Common myeloid progenitor, CD34-positive (primary cell): Measurements from ENCODE around the gene TSPAN14.

Source experiments
- CTCF ChIA-PET: fragments of 350-600 bp; sonication (Branson Sonifier 250); formaldehyde crosslinking; loops from one replicate; lab custom pipeline; 2021; ENCODE audit warnings: antibody characterized with exemption; lab: Charles Lee
- POLR2A ChIA-PET: fragments of 350-600 bp; sonication (Branson Sonifier 250); formaldehyde crosslinking; loops from one replicate; lab custom pipeline; 2021; ENCODE audit warnings: antibody characterized with exemption; lab: Charles Lee
- DNase-seq, 3 donors: peaks; one replicate each; pipeline versions ENCODE4 v3.0.0 to v3.0.0-alpha.2; 2013
- H3K27ac ChIP-seq, 2 experiments: 1 replicate in 1 of 2; 2 replicates in 1 of 2; pipeline ENCODE4 v1.7.0; 2013; ENCODE audit warnings: inconsistent platforms in 2 of 2, low read length in 2 of 2, mild to moderate bottlenecking in 2 of 2, low read depth in 1 of 2, moderate library complexity in 1 of 2; ENCODE audit not compliant: severe bottlenecking in 2 of 2, insufficient read depth in 1 of 2, poor library complexity in 1 of 2
- H3K27me3 ChIP-seq, 5 experiments: replicated peaks in 2 of 5; 1 replicate in 3 of 5; 2 replicates in 2 of 5; pipeline versions ENCODE4 v1.6.1 to v1.7.0; 2013; ENCODE audit warnings: low read length in 4 of 5, mild to moderate bottlenecking in 2 of 5, moderate library complexity in 2 of 5, inconsistent platforms in 1 of 5; ENCODE audit not compliant: insufficient read depth in 5 of 5, control insufficient read depth in 4 of 5
- H3K36me3 ChIP-seq, 4 experiments: 1 replicate in 2 of 4; 2 replicates in 2 of 4; pipeline versions ENCODE4 v1.6.1 to v1.7.0; 2013; ENCODE audit warnings: low read length in 3 of 4, control low read depth in 1 of 4, mild to moderate bottlenecking in 1 of 4; ENCODE audit not compliant: control insufficient read depth in 4 of 4, insufficient read depth in 4 of 4
- H3K4me1 ChIP-seq, 4 experiments: 1 replicate in 3 of 4; 2 replicates in 1 of 4; pipeline versions ENCODE4 v1.6.1 to v1.7.1; 2013; ENCODE audit warnings: low read length in 3 of 4, mild to moderate bottlenecking in 3 of 4, control low read depth in 1 of 4, inconsistent platforms in 1 of 4, moderate library complexity in 1 of 4; ENCODE audit not compliant: control insufficient read depth in 4 of 4, insufficient read depth in 4 of 4; ENCODE audit errors: control extremely low read depth in 1 of 4
- H3K4me3 ChIP-seq, 7 experiments: 1 replicate in 4 of 7; 2 replicates in 3 of 7; pipeline versions ENCODE4 v1.5.1 to v1.7.0; 2013; ENCODE audit warnings: mild to moderate bottlenecking in 7 of 7, low read length in 6 of 7, moderate library complexity in 6 of 7, inconsistent platforms in 2 of 7, low read depth in 2 of 7, control low read depth in 1 of 7; ENCODE audit not compliant: insufficient read depth in 4 of 7, control insufficient read depth in 1 of 7; ENCODE audit errors: extremely low read depth in 1 of 7
- H3K9me3 ChIP-seq, 5 experiments: 1 replicate in 4 of 5; 2 replicates in 1 of 5; pipeline versions ENCODE4 v1.6.1 to v1.7.1; 2013; ENCODE audit warnings: low read length in 4 of 5, mild to moderate bottlenecking in 2 of 5, inconsistent platforms in 1 of 5, low read depth in 1 of 5, moderate library complexity in 1 of 5; ENCODE audit not compliant: control insufficient read depth in 4 of 5, insufficient read depth in 2 of 5; ENCODE audit errors: control extremely low read depth in 1 of 5
- WGBS: methylation state at CpG from one replicate; pipeline ENCODE4 v1.1.5; 2013; ENCODE audit not compliant: insufficient coverage; 5-methylcytosine and 5-hydroxymethylcytosine counted together

TSPAN14 gene

DNA sequence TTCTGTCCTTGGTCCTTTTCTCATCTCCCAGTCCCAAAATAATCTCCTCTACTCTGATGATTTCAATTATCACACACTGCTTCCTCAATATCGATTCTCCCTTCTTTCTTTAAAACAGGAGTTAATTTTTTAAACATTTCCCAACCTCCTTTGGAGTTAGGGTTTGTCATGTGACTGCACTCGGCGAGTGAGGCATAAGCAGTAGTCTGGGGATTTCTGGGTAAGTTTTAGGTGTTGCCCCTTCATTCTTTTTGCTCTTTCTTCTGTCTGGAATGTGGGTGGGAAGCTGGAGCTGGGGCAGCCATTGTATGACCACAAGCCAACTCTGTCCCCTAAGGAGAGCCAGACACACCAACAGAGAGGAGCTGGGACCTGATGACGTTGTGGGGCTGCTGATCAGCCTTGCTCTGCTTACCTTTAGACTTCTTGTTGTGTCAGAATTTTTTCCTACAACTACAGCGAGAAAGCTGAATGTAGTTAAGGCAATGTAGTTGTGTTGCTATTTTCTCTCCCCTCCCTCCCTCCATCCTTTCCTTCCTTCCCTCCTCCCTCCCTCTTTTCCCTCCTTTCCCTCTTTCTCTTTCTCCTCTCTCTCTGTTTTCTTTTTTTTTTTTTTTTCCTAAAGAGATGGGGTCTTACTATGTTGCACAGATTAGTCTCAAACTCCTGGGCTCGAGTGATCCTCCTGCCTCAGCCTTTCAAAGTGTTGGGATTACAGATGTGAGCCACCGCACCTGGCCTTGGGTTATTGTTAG is 6.5 kb upstream of the TSPAN14 start:
- Histone ChIP-seq H3K36me3 (no peaks in the 10 kb centered on the region), H3K27ac (no peak overlapping the region), H3K9me3 (peaks cover 0 to 7% (median 0%) of the 10 kb centered on the region in 5 experiments), H3K4me3 (no peak overlapping the region), H3K27me3 (no peaks in the 10 kb centered on the region), H3K4me1 (peaks cover 0 to 23% (median 20%) of the 10 kb centered on the region in 4 experiments)
- DNase-seq, result no peak
- 53% methylated on average over 3 of the region's 7 CpGs for WGBS
- ChIA-PET CTCF (interaction anchor here (1.6 to 18.3 kb wide), 5 partner anchors 11 to 69 kb away, joined by 3 to 571 read pairs (median 7); no protein-coding TSS in a partner anchor), POLR2A (no interaction called here)

DNA sequence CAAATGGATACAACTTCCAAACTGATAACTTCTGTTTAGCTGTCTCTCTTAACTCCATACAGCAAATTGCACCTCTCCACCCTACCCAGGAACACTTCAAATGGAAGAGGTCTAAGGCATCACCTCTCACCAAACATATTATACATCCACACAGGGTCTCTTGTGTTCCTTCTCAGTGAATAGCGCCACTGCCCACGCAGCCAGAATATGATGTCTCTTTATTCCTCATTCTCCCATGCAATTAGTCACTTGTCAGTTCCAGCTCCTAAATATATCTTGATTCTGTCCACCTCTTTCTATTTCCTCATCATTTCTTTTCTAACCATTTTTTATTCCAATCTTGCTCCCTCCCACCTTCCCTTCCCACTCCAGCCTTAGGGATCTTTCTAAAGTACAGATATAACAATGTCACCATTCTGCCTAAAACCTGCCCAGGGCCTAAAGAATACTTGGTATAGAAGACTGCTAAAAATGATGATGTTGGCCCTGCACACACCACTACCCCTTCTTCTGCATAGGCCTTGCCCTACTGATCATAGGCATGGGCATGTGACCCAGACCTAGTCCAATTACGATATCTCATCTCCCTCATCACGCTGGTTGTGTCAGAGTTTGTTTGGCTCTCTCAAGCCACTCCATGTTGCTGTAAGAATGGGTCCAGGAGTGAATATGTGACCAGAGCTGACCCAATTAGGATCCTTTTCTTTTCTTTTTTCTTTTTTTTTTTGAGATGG is 5.7 kb upstream of the TSPAN14 start:
- Histone ChIP-seq H3K27ac (no peak overlapping the region), H3K36me3 (no peaks in the 10 kb centered on the region), H3K27me3 (no peaks in the 10 kb centered on the region), H3K4me3 (no peak overlapping the region), H3K9me3 (peaks cover 0 to 7% (median 0%) of the 10 kb centered on the region in 5 experiments), H3K4me1 (peaks cover 0 to 16% (median 14%) of the 10 kb centered on the region in 4 experiments)
- no peak for DNase-seq
- CTCF ChIA-PET, result interaction anchor here (1.3 to 18.3 kb wide), 6 partner anchors 11 to 70 kb away, joined by 3 to 571 read pairs (median 6); no protein-coding TSS in a partner anchor
- 94% methylated on average over 4 of the region's 4 CpGs for WGBS
- POLR2A ChIA-PET, result no interaction called here

DNA sequence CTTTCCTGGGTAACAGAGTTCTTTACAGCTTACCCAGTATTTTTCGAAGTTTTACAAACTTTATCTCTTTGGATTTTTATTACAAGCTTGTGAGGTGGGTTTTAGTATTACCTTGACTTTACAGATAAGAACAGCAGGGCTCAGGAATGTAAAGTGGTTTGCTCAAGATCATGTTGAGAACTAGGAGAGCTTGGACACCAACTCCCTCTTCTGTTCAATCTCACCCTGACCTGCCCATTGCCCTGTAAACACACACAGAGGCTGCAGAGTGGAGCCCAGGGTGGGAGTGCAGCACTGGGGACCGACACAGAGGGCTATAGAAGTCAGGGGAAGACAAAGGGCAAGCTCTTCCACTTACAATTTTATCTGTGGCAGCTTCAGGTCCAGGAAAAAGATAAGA is 4.6 kb upstream of the TSPAN14 start:
- Histone ChIP-seq H3K27ac (no peak overlapping the region), H3K9me3 (peaks cover 0 to 7% (median 0%) of the 10 kb centered on the region in 5 experiments), H3K4me1 (peaks cover 0 to 9% (median 7%) of the 10 kb centered on the region in 4 experiments), H3K4me3 (no peak overlapping the region), H3K36me3 (no peaks in the 10 kb centered on the region), H3K27me3 (no peaks in the 10 kb centered on the region)
- POLR2A ChIA-PET, result interaction anchor here (0.6 kb wide), 1 partner anchor 9 kb away, joined by 3 read pairs; no protein-coding TSS in a partner anchor
- CTCF ChIA-PET, result interaction anchor here (1.0 to 18.3 kb wide), 7 partner anchors 10 to 57 kb away, joined by 3 to 571 read pairs (median 7); no protein-coding TSS in a partner anchor
- whole genome bisulfite sequencing, result 86% methylated on average over 1 of the region's 2 CpGs
- DNase-seq, result no peak

DNA sequence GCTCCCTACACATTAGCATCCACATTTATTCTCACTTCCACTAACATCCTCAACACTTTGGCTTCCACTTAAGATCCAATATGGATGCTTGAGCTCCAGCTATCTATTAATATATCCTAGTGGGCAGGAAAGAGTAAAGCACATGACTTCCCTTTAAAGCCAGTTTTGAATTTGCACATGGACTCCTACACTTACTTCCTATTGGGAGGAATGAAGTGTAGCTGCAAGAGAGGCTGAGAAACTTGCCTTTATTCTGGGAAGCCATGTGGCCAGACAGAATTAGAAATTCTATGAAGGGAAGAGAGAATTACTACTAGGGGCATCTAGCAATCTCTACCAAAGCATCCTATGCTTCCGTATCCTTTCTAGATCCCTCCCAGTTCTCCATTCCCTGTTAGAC is 3.0 kb upstream of the TSPAN14 start:
- CTCF ChIA-PET, result interaction anchor here (1.3 to 18.3 kb wide), 2 partner anchors 8 to 55 kb away, joined by 5 to 571 read pairs; no protein-coding TSS in a partner anchor
- Histone ChIP-seq H3K9me3 (peaks cover 0 to 7% (median 0%) of the 10 kb centered on the region in 5 experiments), H3K4me3 (no peak overlapping the region), H3K4me1 (peaks cover 3 to 20% (median 18%) of the 10 kb centered on the region in 4 experiments), H3K27ac (no peak overlapping the region), H3K36me3 (no peaks in the 10 kb centered on the region), H3K27me3 (no peaks in the 10 kb centered on the region)
- no peak for DNase-seq
- WGBS, result 100% methylated on average over 1 of the region's 1 CpG
- POLR2A ChIA-PET, result no interaction called here

DNA sequence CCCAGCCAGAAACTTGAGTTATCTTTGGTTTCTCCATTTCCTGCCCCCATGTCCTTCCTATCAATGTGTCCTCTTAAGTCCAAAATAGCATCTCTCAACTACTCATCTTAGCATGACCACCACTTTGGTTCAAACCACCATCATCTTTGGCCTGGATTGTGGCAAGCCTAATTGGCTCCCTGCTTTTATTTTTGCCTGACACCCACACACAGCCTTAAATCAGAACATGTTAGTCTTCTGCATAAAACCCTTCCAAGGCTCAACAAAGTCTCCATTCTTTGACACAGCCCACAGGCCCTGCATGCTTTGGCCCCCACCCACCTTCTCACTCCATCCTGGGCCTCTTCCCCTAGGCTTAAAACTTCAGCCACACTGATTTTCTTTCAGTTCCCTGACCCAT is 2.0 kb upstream of the TSPAN14 start:
- H3K36me3 ChIP-seq, result no peaks in the 10 kb centered on the region
- no peak overlapping the region for H3K27ac ChIP-seq
- DNase-seq, result no peak
- no peak overlapping the region for H3K4me3 ChIP-seq
- peaks cover 6 to 24% (median 23%) of the 10 kb centered on the region in 4 experiments for H3K4me1 ChIP-seq
- H3K9me3 ChIP-seq, result peaks cover 0 to 7% (median 0%) of the 10 kb centered on the region in 5 experiments
- ChIA-PET POLR2A (no interaction called here), CTCF (interaction anchor here (1.0 to 18.3 kb wide), 6 partner anchors 9 to 54 kb away, joined by 3 to 571 read pairs (median 4); no protein-coding TSS in a partner anchor)
- no peaks in the 10 kb centered on the region for H3K27me3 ChIP-seq

DNA sequence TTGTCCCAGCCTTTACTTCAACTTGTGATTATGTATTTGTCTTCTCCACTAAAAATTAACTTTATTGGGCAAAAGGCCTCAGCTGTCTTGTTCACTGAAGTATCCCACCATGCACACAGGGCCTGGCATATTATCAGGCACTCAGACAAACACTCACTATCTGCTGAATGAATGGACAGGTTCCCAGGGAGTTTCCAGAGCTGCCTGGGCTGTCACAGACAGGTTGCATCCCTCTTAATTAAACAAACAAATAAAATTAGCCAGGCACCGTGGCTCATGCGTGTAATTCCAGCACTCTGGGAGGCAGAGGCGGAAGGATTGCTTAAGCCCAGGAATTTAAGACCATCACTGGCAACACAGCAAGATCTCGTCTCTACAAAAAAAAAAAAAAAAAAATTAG is 1.5 kb upstream of the TSPAN14 start:
- peaks cover 6 to 26% (median 25%) of the 10 kb centered on the region in 4 experiments for H3K4me1 ChIP-seq
- DNase-seq, result no peak
- peaks cover 0 to 7% (median 0%) of the 10 kb centered on the region in 5 experiments for H3K9me3 ChIP-seq
- H3K27ac ChIP-seq, result no peak overlapping the region
- CTCF ChIA-PET, result interaction anchor here (1.0 to 18.3 kb wide), 6 partner anchors 9 to 53 kb away, joined by 3 to 571 read pairs (median 4); no protein-coding TSS in a partner anchor
- no peak overlapping the region for H3K4me3 ChIP-seq
- H3K27me3 ChIP-seq, result no peaks in the 10 kb centered on the region
- no peaks in the 10 kb centered on the region for H3K36me3 ChIP-seq
- POLR2A ChIA-PET, result interaction anchor here (0.7 to 1.1 kb wide), 2 partner anchors 8 to 13 kb away, joined by 4 to 6 read pairs; no protein-coding TSS in a partner anchor
- WGBS, result no CpG with 5 or more reads among the region's 4 CpGs
